ENCODE measurements around the gene CPVL.

Gene CPVL

DNA sequence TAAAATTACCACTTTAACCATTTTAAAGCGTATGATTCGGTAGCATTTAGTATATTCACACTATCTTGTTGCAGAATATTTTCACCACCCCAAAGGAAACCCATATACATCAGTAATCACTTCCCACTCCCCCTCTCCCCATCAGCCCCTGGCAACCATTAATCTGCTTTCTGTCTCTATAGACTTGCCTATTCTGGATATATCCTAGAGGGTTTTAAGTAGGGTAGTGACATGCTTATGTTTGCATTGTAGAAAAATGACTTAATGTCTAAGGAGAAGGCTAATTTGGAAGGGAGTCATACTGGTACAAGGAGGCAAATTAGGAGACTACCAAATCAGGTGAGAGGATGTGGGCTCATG, 145.6 kb downstream of the CPVL start:
- DNase-seq (ENCODE audit: low read depth) = no peak

DNA sequence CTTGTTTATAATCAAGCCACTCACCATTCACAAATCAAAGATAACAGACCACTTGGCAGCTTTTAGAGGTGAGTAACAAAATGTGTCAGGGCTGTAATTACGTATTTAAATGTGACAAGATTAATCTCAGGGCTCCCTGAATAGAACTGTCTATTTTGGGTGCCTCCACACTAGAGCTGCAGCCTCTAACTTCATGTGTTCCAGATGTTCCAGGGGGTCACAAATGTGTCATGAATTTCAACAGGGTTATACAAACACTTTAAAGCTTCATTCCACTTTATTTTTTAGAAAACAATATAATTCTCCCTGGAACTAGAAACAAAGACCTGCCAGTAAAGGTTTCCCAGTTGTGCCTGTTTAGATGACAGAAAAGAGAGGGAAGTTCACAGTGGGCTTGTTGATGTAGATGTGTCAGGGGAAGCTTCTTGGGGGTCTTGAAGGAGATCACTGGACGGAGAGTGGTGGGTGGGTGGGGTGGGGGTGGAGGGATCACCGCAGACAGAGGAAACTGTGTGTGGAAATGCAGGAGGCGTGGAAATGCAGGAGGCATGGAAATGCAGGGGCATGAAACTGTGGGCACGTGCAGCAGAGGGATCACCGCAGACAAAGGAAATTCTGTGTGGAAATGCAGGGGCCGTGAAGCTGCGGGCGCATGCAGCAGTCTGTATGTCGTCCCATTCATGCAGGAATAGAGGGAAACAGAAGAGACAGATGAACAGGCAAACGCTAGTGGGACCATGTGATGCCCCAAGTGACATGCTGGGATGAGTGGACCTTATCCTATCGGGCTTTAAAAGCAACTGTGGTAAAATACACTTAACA, 146.2 kb downstream of the CPVL start:
- no peak for DNase-seq (ENCODE audit: low read depth)

GRCh38 chr7:28999427-28999826, 146.9 kb downstream of the CPVL start:
- no peak for DNase-seq (ENCODE audit: low read depth)

GRCh38 chr7:28998105-28998504, 148.2 kb downstream of the CPVL start:
- no peak for DNase-seq (ENCODE audit: low read depth)

DNA sequence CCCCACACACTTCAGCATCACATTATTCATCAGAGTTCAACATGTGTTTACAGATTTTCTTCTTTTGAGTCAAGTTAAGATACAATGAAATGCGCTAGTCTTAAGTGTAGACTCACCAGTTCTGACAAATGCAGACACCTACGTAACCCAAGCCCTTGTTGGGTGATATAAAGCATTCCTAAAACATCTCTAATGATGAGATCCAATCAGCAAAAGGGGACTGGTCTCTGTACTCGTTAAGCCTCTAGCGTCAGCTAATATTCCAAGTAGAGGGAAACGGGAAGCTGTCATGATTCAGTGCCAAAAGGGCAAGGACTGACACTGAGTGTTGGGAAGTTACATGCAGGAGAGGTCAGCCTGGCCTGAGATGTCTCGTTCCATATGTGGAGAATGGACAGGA, 149.5 kb downstream of the CPVL start:
- no peak for DNase-seq (ENCODE audit: low read depth)

- DNase-seq (ENCODE audit: low read depth) = no peak
These were observed 153.0 kb downstream of the CPVL start for GRCh38 chr7:28993371-28993770.

GRCh38 chr7:28992798-28993197, 153.5 kb downstream of the CPVL start:
- DNase-seq (ENCODE audit: low read depth) = no peak

- no peak for DNase-seq (ENCODE audit: low read depth)
These were observed 156.0 kb downstream of the CPVL start for GRCh38 chr7:28990200-28990960.

DNA sequence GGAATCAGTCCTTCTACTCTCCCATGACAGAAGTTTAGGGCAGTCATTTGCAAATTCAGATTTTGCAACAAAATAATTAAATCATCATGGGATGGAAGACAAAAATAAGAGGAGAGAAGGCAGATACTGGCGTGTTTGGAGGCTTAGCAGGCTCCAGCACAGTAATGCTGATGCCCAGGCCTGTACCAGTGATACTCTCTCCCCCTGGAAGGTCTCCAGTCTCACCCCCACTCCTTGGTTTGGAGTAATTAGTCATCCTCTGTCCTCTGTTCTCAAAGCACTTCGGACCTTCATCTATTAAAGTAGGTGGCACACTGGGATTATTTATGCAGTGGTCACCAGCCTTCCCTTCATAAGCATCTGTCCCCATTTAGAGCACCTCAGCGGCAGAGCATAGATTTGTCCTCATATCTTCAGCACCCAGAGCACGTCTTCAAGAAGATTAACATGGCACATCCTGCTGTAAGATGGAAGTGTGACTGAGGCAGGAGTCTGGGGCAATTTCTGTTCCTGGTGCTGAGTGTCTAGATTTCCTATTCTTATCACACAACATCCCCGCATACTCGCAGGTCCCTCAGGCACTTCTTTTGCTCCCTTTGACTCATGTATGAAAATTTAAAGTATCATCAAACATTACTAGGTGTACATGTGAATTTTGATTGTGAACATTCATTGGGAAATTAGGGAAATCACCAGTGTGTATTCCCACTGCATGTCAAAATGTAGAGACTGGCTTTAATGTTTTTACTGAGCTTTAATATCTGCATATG, 156.9 kb downstream of the CPVL start:
- no peak for DNase-seq (ENCODE audit: low read depth)

DNA sequence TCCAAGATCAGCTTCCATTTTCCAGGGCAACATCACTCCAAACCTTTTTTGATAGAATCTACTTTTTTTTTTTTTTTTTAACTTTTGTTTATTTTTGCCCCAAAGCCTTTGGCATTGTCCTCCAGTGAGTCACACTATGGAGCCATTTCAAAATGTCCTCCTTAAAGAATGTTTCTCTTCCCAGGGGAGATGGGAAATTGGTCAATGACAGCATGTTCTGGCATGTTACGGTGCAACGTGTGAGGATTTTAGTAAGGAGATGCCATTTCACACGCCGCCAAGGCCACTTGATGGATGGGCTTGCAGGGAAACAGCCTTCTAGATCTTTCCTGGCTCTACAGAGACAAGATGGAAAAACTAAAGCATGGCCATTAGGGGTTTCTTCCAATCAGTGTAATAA, 157.5 kb downstream of the CPVL start:
- DNase-seq (ENCODE audit: low read depth) = peak; percentile 96

DNA sequence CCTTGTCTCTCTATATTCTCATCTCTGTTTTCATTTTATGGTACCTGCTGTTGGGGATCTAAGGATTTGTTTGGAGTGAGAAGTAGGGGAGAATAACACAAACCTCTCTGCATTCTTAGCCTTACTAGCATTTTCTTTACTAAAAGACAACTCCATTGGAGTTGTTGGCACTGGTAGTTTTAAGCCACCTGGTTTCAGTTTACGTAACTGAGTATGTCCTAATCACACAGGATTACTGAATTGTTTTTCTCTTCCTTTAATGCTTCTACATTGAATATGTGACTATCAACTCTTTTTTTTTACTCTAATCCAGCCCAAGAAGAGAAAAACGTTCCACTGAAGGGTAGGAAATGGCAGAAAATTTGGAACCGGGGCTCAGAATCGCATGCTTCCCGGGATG, 158.2 kb downstream of the CPVL start:
- peak; percentile 52 for DNase-seq (ENCODE audit: low read depth)

GRCh38 chr7:28986765-28987110, 159.6 kb downstream of the CPVL start:
- peak; percentile 99 for DNase-seq (ENCODE audit: low read depth)

DNA sequence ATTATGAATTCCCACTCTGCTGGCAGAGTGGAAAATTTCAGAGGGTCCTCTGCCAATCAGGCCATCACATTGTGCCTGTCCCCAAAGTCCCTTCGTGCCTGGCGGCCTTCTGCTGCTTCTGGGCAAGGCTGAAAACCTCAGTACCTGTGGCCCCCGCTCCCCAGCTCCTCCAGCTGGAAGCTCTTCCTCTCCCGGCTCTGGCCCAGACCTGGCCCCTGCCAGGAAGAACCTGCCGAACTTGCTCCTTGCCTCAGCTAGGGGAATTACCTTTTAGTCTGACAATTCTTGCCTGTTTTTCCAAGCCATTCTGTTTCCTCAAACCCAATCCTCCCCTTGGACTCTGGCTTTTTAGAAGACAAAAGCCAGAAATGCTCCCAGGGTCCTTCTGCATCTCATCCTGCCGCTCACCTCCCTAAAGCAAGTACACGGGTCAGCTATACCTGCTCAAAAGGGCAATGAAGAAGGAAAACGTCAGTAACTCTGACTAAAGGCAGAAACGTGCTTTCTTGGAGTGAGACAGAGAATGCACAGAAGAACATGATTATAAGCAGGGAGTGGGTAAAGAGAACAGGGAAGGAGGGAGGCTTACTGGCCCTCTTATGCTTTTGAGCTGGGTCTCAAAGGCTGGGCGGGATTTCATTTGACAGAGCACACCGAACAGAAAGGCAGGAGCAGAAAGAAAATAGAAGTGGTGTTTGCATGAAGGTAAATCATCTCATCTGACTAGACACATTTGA, 160.1 kb downstream of the CPVL start:
- no peak for DNase-seq (ENCODE audit: low read depth)

DNA sequence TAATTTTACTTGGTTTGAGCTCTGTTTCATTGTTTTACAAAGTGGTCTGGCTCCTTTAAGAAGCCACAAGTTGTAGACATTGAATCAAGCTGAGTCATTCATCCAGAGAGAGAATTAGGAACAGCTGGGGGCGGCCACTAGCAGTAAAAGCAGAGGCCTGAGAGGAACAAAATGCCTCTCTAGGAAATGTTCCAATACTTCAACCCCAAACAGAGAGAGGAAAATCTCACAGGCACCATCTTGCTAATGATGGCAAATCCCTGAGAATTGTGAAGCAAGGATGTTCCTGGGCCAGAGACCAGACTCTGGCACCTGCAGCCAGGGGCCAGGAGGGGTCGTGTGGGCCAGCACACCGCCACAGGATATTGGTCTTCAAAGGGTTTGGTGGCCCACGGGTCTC, 161.7 kb downstream of the CPVL start:
- DNase-seq (ENCODE audit: low read depth) = peak; percentile 81

- no peak for DNase-seq (ENCODE audit: low read depth)
These were observed 162.1 kb downstream of the CPVL start for GRCh38 chr7:28984217-28984616.

- no peak for DNase-seq (ENCODE audit: low read depth)
These were observed 162.7 kb downstream of the CPVL start for GRCh38 chr7:28983396-28984190.

DNA sequence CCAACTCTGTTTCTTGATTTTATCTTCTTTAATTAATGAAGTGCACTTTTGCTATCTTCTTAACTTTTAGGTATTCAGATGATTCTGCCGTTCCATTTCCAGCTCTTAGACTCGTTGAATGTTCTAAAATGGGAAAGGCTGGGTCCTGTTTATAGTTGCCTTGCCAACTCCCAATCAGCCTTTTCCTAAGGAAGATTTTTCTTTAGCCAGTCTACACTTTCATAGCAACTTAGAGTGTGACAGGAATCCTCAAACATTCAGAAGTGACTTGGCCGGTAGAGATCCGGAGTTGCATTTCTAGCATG, 165.2 kb downstream of the CPVL start:
- no peak for DNase-seq (ENCODE audit: low read depth)

GRCh38 chr7:28980451-28981160, 165.7 kb downstream of the CPVL start:
- DNase-seq (ENCODE audit: low read depth) = peak; percentile 73

GRCh38 chr7:28979776-28980175, 166.6 kb downstream of the CPVL start:
- DNase-seq (ENCODE audit: low read depth) = peak; percentile 41

- no peak for DNase-seq (ENCODE audit: low read depth)
These were observed 168.5 kb downstream of the CPVL start for GRCh38 chr7:28977881-28978280.

DNA sequence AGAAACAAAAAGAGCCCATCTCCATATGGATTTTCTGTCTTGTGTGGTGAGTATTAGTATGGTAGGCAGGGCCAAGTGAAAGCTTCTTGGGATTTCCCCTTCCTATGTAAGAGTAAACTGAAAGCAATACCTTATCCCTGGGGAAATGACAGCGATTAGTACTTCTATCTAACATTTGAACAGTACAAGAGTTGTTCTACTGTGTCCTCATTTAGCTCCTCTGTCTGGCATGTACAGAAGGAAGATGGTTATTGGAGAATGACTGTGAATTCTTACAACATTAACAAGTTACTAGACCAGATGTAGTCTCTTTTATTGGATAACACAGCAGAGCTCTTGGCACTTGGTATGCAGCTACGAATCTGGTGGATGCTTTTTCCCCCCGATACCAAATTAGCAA, 170.3 kb downstream of the CPVL start:
- no peak for DNase-seq (ENCODE audit: low read depth)

All from amniotic epithelial cell (primary cell).